HG03108 (cell line): ENCODE results near the gene SPINT3.
"Not testable (repeated sequence)": the region's sequence is repeated elsewhere in the genome, so short reads cannot be mapped to it uniquely, and the experiment has no call there.

Experiments
- ATAC-seq: cut with Tn5 transposase; IDR thresholded peaks from one replicate; pipeline ENCODE4 v1.9.1; 2021; ENCODE audit warnings: moderate library complexity; ENCODE audit not compliant: unreplicated experiment

SPINT3 gene

GRCh38 chr20:45503403-45503802 lies 12.0 kb downstream of the SPINT3 start:
- no peak for ATAC-seq

DNA sequence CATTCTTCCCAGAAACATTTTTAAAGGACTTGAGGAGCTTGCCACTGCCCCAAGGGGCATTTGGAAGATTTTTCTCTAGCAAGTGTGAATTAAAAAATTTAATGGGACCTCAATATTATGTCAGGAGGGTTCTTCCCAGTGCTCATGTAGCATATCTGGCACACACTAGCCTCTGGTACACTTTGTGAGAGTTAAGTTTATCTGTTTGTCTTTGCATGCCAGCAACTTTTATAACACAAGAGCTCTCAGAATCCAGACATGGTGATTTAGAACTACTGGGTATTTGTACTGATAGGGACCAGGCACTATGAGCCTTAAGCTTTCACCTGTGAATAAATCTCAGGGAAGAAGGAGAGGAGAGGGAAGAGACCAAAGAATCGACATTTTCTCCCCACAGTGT lies 12.9 kb downstream of the SPINT3 start:
- no peak for ATAC-seq

GRCh38 chr20:45501600-45501999 lies 13.8 kb downstream of the SPINT3 start:
- ATAC-seq, result no peak

- ATAC-seq, result no peak
Observed at GRCh38 chr20:45500022-45500421, 15.4 kb downstream of the SPINT3 start.

DNA sequence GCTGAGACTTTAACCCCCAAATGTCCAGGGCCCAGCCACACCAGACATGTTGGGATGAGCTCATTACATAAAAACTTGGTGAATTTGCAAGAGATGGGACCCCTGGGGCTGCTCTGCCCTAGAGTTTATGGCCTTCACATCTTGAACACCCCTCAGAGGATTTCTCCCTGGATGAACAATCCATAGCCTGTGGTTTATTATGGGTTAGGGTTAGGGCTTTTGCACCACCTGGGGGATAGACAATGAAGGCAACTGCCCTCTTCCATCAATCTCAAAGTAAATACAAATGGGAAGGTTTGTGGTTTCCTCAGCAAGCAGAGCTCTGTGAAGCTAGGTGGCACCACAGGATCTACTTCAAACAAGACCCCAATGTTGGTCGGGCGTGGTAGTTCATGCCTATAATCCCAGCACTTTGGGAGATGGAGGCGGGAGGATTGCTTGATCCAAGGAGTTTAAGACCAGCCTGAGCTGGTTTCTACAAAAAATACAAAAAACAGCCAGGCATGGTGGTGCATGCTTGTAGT lies 17.4 kb downstream of the SPINT3 start:
- ATAC-seq, result no peak

DNA sequence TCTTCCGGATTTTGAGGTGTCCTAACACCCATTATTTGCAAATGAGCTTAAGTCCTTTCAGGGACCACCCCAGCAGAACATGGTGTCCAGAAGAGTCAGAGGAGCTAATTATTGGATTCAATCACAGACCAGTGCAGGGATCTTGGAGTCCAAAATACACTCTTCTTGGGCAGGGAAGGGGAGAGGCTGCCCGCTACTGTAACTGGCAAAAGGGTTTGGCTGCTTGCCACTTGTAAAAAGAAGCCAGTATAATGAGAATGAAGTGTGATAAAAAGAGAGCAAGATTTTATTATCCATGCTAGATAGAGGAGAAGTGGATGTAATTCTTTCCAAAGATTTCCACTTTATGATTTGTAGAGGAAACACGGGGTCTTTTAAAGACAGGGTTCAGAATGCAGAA lies 19.3 kb downstream of the SPINT3 start:
- ATAC-seq, result no peak

DNA sequence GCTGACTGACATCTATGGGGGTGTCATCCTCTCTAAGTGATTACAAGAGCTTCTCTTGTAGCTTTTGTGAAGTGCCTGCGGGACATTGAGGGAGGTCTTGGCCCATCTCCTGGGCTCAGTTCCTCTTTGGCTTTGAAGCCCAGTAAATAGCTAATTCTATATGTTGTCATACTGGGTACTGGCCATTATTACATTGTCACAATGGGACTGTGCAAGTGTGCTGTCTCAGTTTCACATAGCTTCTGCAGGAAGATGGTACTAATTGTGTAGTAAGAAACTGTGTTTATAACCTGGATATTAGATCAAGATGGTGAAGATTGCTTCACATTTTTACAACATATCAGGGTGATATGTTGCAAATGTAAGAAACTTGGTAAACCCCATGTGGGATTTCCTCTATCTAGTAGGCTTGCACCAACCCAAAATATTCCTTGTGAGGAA lies 19.9 kb downstream of the SPINT3 start:
- ATAC-seq, result no peak

DNA sequence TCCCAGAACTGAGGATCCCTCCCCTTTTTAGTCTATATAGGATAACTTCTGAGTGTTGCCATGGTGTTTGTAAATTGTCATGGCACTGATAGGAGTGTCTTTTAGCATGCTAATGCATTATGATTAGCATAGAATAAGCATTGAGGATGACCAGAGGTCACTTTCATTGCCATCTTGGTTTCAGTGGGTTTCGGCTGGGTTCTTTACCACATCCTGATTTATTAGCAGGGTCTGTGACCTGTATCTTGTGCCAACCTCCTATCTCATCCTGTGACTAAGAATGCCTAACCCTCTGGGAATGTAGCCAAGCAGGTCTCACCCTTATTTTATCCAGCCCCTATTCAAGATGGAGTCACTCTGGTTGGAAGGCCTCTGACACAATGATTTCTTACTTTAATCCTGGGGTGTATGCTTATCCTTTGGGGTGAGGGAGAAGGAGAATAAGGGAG lies 26.3 kb downstream of the SPINT3 start:
- ATAC-seq, result no peak

- no peak for ATAC-seq
Observed at GRCh38 chr20:45487231-45487635, 28.2 kb downstream of the SPINT3 start.

DNA sequence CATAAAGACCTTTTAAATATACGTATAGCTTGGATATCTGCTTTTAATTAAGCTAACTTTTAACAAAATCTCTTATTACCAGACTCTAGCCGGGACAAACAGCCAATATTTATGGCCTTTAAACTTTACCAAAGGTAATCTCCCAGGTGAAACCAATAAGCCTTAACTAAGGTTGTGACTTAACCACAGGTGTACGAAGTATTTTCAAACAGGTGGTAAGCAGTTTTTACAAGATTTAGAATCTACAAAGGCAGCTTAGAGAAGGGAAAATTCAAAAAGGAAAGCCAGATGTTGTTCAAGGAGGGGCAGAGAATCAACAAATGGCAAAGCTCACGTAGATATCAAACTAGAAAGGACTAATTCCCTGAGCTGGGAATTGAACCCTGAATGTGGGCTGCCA lies 30.0 kb downstream of the SPINT3 start:
- ATAC-seq, result no peak

GRCh38 chr20:45484676-45485075 lies 30.7 kb downstream of the SPINT3 start:
- ATAC-seq, result no peak

- no peak for ATAC-seq
Observed at GRCh38 chr20:45479822-45480221, 35.6 kb downstream of the SPINT3 start.

- ATAC-seq, result not testable (repeated sequence)
Observed at GRCh38 chr20:45477530-45478148, 37.8 kb downstream of the SPINT3 start.

DNA sequence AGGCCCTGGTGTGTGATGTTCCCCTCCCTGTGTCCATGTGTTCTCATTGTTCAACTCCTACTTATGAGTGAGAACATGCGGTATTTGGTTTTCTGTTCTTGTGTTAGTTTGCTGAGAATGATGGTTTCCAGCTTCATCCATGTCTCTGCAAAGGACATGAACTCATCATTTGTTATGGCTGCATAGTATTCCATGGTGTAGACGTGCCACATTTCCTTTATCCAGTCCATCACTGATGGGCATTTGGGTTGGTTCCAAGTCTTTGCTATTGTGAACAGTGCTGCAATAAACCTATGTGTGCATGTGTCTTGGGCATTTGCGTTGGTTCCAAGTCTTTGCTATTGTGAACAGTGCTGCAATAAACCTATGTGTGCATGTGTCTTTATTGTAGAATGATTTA lies 43.1 kb downstream of the SPINT3 start:
- ATAC-seq, result not testable (repeated sequence)

DNA sequence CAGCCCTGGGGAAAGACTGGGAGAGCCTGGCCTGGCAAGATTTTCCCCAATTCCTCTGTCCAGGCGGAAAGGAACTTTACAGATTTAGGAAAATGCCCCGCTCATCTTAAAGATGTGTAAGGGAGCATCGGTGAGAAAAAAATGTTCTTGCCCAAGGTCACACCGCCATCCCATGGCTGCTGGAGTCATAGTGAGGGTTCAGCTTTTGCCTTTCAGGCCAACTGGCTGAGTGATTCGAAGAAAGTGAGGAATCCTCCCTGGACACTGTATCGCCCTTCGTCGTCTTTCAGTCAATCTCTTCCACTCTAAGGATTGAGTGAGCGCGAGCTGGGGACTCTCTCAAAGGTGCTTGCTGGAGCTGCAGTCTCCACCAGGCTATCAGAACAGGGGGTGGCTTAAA lies 44.5 kb downstream of the SPINT3 start:
- ATAC-seq, result peak; percentile 13

DNA sequence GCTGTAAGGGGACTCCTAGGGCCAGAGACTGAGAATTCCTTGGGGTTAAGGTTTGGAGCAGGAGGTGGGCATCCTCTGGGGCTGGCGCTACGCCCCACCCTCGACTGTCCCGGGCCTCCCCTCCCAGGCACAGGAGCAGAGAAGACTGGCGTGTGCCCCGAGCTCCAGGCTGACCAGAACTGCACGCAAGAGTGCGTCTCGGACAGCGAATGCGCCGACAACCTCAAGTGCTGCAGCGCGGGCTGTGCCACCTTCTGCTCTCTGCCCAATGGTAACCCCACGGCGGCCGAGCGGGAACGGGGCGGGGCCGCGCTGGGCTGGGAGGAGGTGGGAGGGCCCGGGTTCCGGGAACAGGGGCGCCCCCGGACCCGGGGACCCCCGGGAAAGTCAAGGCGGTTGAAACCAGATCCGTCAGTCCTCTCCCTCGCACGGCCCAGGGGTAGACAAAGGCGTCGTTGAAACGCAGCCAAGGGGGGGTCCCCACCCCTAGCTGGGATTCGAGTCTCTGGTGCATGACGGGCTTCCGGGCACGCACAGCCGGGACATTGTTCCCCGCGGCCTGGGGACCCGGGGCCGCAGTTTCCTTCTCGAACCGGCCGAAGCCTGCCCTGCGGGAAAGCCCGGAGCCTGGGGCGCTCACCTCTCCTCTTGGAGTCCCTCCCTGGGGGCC lies 45.0 kb downstream of the SPINT3 start:
- ATAC-seq, result peak; percentile 60

GRCh38 chr20:45469336-45470261 lies 45.8 kb downstream of the SPINT3 start, which contains the start of gene WFDC2:
Gene WFDC2 (plus strand): TSS chr20:45469753. CDS start chr20:45469782, 29 bp downstream.
- no peak for ATAC-seq

- no peak for ATAC-seq
Observed at GRCh38 chr20:45467861-45468260, 47.6 kb downstream of the SPINT3 start.

DNA sequence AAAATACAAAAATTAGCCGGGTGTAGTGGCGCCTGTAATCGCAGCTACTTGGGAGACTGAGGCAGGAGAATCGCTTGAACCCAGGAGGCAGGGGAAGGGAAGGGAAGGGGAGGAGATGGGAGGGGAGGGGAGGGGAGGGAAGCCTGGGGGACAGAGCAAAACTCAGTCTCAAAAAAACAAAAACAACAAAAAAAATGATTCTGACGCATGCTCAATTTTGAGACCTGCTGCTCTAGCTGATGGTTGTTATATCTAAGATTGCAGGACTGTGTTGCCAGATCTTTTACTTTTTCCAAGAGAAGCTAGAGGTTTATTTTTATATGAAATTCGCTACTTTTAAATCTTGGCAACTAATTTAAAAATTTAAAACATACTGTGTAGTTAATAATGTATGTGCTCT lies 48.2 kb downstream of the SPINT3 start:
- no peak for ATAC-seq

- no peak for ATAC-seq
Observed at GRCh38 chr20:45465491-45466266, 49.7 kb downstream of the SPINT3 start.
